ENCODE measurements around the gene RNASET2.

GRCh38 chr6:166938150-166938549 is 18.2 kb downstream of the RNASET2 start:
- TF ChIP-seq YEATS2 (CRISPR knock-in tag; IDR thresholded peaks at IDR 0.05; ENCODE audit: borderline replicate concordance) (no peak), JUN (CRISPR knock-in tag; IDR thresholded peaks at IDR 0.05) (no peak), SIN3B (IDR thresholded peaks at IDR 0.05; ENCODE audit: low read length) (no peak), CTCF (CRISPR knock-in tag; IDR thresholded peaks at IDR 0.05) (no peak), PAF1 (CRISPR knock-in tag; IDR thresholded peaks at IDR 0.05) (no peak), SP5 (CRISPR knock-in tag; IDR thresholded peaks at IDR 0.05; ENCODE audit: borderline replicate concordance, low read depth) (no peak), PRPF4 (IDR thresholded peaks at IDR 0.05; ENCODE audit: low read depth, low read length, poor library complexity, severe bottlenecking) (no peak), ZNF564 (CRISPR knock-in tag; IDR thresholded peaks at IDR 0.05) (no peak), EZH2 (conservative IDR thresholded peaks at IDR 0.05; ENCODE audit: low read depth, low read length) (no peak), MED1 (CRISPR knock-in tag; IDR thresholded peaks at IDR 0.05) (no peak), ZNF460 (CRISPR knock-in tag; IDR thresholded peaks at IDR 0.05; ENCODE audit: borderline replicate concordance) (no peak), ZNF580 (CRISPR knock-in tag; IDR thresholded peaks at IDR 0.05; ENCODE audit: borderline replicate concordance, low read depth) (no peak), CEBPB (IDR thresholded peaks at IDR 0.05; ENCODE audit: borderline replicate concordance, low read depth, low read length) (no peak)

Measured in HepG2 (cell line).